NCI-H1436 treated with DMSO at 0.1 percent for 48 hours (cell line): Measurements from ENCODE around the gene PPM1E.
"Not testable (repeated sequence)": the region's sequence is repeated elsewhere in the genome, so short reads cannot be mapped to it uniquely, and the experiment has no call there.

Source experiments
- DNase-seq: peaks from one replicate; lab custom pipeline; 2025; lab: John Stamatoyannopoulos, UW

The PPM1E gene

GRCh38 chr17:58779446-58779845 lies 23.8 kb downstream of the PPM1E start:
- DNase-seq = no peak

- DNase-seq = peak; percentile 80
Observed at GRCh38 chr17:58783380-58783779, 27.7 kb downstream of the PPM1E start.

GRCh38 chr17:58785097-58785496 lies 29.4 kb downstream of the PPM1E start:
- DNase-seq = no peak

GRCh38 chr17:58786586-58787295 lies 31.1 kb downstream of the PPM1E start:
- DNase-seq = no peak

GRCh38 chr17:58788199-58788598 lies 32.5 kb downstream of the PPM1E start:
- no peak for DNase-seq

- no peak for DNase-seq
Observed at GRCh38 chr17:58789160-58789559, 33.5 kb downstream of the PPM1E start.

- no peak for DNase-seq
Observed at GRCh38 chr17:58789831-58790230, 34.2 kb downstream of the PPM1E start.

GRCh38 chr17:58794508-58794907 lies 38.9 kb downstream of the PPM1E start:
- not testable (repeated sequence) for DNase-seq

- no peak for DNase-seq
Observed at GRCh38 chr17:58802188-58802587, 46.5 kb downstream of the PPM1E start.

- DNase-seq = no peak
Observed at GRCh38 chr17:58806046-58806445, 50.4 kb downstream of the PPM1E start.

GRCh38 chr17:58808609-58809563 lies 53.2 kb downstream of the PPM1E start:
- no peak for DNase-seq

GRCh38 chr17:58809564-58809936 lies 53.9 kb downstream of the PPM1E start:
- no peak for DNase-seq

- DNase-seq = no peak
Observed at GRCh38 chr17:58811290-58811689, 55.6 kb downstream of the PPM1E start.

- DNase-seq = no peak
Observed at GRCh38 chr17:58813712-58814111, 58.1 kb downstream of the PPM1E start.

GRCh38 chr17:58818654-58819053 lies 63.0 kb downstream of the PPM1E start:
- no peak for DNase-seq

GRCh38 chr17:58822148-58823050 lies 66.7 kb downstream of the PPM1E start:
- no peak for DNase-seq

- no peak for DNase-seq
Observed at GRCh38 chr17:58823051-58823525, 67.4 kb downstream of the PPM1E start.

- no peak for DNase-seq
Observed at GRCh38 chr17:58829172-58829637, 73.6 kb downstream of the PPM1E start.

GRCh38 chr17:58831780-58832179 lies 76.1 kb downstream of the PPM1E start:
- DNase-seq = no peak

GRCh38 chr17:58832514-58832913 lies 76.9 kb downstream of the PPM1E start:
- no peak for DNase-seq

GRCh38 chr17:58837699-58838098 lies 82.0 kb downstream of the PPM1E start:
- DNase-seq = no peak
